ENCODE results near the gene OSBPL2.

DNA sequence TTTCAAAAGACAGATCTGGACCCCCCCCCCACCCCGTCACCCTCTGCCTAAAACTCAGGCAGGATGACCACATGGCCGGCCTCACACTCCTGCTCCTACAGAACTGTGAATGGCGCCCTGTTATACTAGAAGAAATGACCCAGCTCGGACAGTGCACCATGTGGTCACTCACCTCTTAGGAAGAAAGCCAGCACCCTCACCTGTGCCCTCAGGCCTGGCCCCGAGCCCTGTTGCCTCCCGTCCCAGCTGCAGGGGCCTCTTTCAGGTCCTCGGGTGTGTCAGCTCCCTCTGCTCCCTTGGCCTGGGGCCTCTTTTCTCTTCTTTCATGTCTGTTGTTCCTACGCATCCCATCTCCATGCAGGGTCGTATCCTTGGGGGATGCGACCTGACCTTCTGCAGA lies 23.7 kb downstream of the OSBPL2 start:
- TF ChIP-seq, protein P1, sequence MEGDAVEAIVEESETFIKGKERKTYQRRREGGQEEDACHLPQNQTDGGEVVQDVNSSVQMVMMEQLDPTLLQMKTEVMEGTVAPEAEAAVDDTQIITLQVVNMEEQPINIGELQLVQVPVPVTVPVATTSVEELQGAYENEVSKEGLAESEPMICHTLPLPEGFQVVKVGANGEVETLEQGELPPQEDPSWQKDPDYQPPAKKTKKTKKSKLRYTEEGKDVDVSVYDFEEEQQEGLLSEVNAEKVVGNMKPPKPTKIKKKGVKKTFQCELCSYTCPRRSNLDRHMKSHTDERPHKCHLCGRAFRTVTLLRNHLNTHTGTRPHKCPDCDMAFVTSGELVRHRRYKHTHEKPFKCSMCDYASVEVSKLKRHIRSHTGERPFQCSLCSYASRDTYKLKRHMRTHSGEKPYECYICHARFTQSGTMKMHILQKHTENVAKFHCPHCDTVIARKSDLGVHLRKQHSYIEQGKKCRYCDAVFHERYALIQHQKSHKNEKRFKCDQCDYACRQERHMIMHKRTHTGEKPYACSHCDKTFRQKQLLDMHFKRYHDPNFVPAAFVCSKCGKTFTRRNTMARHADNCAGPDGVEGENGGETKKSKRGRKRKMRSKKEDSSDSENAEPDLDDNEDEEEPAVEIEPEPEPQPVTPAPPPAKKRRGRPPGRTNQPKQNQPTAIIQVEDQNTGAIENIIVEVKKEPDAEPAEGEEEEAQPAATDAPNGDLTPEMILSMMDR (IDR thresholded peaks at IDR 0.05), result no peak
- TF ChIP-seq EP300 (IDR thresholded peaks at IDR 0.05), result no peak
